Activated B cell treated with CpG ODN at 0.5 μM for 24 hours (primary cell): ENCODE results near the gene MED9. TPM values are rescaled to one million over a fixed set of nuclear protein-coding genes. Genes with fewer than 3 reads are reported as not detected.
A peak's percentile ranks its signal among the peaks of the same experiment; 100 is the strongest.

Experiments
- ATAC-seq: fragments of 200-7000 bp; cut with Tn5 transposase; one replicate; pipeline ENCODE4 v1.10.0; 2021; ENCODE audit warnings: low read depth, mild to moderate bottlenecking, moderate library complexity
- CTCF ChIA-PET: fragments of 350-600 bp; sonication (Branson Sonifier 250); formaldehyde crosslinking; loops from one replicate; lab custom pipeline; 2021; ENCODE audit warnings: antibody characterized with exemption; lab: Charles Lee
- POLR2A ChIA-PET: fragments of 350-600 bp; sonication (Branson Sonifier 250); formaldehyde crosslinking; loops from one replicate; lab custom pipeline; 2021; ENCODE audit warnings: antibody characterized with exemption; lab: Charles Lee
- DNase-seq: peaks from one replicate; pipeline ENCODE4 v3.0.0; 2022
- H3K27ac Mint-ChIP-seq: one replicate; pipeline ENCODE4 v1.8.0; 2020; ENCODE audit warnings: mixed read lengths
- H3K27me3 Mint-ChIP-seq: one replicate; pipeline ENCODE4 v1.8.0; 2021; ENCODE audit warnings: mixed read lengths
- H3K36me3 Mint-ChIP-seq: one replicate; pipeline ENCODE4 v1.8.0; 2021; ENCODE audit warnings: low read depth, mixed read lengths
- H3K4me1 Mint-ChIP-seq: one replicate; pipeline ENCODE4 v1.8.0; 2021; ENCODE audit warnings: mixed read lengths
- H3K4me3 Mint-ChIP-seq: one replicate; pipeline ENCODE4 v1.8.0; 2020; ENCODE audit warnings: mild to moderate bottlenecking, mixed read lengths
- H3K9me3 Mint-ChIP-seq: one replicate; pipeline ENCODE4 v1.8.0; 2020; ENCODE audit warnings: mixed read lengths
- intact Hi-C: fragments of 100-400 bp; cut with micrococcal nuclease; formaldehyde crosslinking; loops from one replicate; pipeline ENCODE4 v1.15.1; 2024
- total RNA-seq: library from RNA; stranded (reverse); gene quantifications from 2 replicates; pipeline ENCODE4 v1.2.3, GENCODE V29; 2022
- TF ChIP-seq, protein P1 (sequence below): fragments of 200-600 bp; IDR thresholded peaks from one replicate; pipeline ENCODE4 v1.8.0; 2022; ENCODE audit warnings: antibody characterized with exemption, mild to moderate bottlenecking

The MED9 gene
- total RNA-seq, 1 donor from 2014 or later: 20.1 TPM

DNA sequence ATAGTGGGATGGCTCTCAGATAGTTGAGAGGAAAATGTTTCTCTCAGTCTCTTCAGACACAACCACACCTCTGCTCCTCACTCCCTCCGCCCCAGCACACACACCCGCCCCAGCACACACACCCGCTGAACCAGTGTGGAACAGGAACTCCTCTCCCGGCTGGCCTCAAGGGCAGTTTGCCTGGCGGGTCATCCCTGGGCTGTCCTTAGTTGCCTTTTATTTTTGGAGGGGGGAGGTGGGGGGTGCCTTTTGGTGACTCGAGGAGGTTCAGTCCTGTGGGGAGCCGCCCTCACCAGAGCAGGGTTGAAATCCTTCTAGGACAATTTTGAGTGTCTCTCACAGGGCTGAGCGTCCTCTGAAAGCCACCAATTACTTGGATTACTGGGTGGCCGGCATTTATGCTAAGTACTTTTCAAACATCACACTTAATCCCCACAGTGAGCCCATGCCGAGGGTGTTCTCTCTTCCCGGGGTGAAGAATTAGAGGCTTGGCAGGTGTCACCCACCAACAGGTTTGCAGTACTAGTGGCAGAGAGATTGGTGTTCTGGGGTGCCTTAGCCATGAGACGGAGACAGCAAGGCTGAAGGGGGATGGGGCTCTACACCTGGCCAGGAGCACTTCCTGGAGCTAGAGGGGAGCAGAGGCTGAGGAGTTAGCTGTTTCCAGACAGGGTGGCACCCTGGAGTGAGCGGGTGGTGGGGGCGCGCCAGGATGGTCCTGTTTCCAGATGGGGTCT is 16.6 kb downstream of the MED9 start:
- POLR2A ChIA-PET: no interaction called here

DNA sequence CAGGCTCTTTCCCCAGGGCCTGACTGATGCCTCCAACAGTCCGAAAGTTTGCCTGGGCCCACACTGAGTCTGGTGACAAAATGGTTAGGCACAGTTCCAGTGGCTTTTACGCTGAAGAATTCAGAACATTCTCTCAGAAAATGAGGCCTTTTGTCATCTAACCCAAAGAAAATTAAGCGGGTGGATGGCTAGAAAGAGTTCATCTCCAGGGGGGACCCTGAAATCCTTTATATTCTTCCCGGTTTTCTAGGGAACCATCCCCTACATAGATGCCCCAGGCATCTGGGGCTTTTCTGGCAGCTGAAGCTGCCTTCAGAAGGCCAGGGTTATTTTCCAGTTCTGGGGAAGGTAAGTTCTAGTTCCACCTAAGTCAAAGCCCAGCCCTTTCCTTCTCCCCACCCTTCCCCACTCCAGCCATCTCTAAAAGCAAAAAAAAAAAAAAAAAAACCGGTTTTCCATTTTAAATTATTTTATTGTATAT is 17.2 kb downstream of the MED9 start:
- peaks cover 8% of the 10 kb centered on the region for H3K27me3 Mint-ChIP-seq
- TF ChIP-seq, protein P1, sequence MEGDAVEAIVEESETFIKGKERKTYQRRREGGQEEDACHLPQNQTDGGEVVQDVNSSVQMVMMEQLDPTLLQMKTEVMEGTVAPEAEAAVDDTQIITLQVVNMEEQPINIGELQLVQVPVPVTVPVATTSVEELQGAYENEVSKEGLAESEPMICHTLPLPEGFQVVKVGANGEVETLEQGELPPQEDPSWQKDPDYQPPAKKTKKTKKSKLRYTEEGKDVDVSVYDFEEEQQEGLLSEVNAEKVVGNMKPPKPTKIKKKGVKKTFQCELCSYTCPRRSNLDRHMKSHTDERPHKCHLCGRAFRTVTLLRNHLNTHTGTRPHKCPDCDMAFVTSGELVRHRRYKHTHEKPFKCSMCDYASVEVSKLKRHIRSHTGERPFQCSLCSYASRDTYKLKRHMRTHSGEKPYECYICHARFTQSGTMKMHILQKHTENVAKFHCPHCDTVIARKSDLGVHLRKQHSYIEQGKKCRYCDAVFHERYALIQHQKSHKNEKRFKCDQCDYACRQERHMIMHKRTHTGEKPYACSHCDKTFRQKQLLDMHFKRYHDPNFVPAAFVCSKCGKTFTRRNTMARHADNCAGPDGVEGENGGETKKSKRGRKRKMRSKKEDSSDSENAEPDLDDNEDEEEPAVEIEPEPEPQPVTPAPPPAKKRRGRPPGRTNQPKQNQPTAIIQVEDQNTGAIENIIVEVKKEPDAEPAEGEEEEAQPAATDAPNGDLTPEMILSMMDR: no peak
- DNase-seq: no peak
- no peak for ATAC-seq
- no peak overlapping the region for H3K4me3 Mint-ChIP-seq
- H3K9me3 Mint-ChIP-seq: no peaks in the 10 kb centered on the region
- peaks cover 27% of the 10 kb centered on the region for H3K36me3 Mint-ChIP-seq
- intact Hi-C loops: loop anchor here (10.0 kb wide), 1 partner anchor 71 kb away; no protein-coding TSS in a partner anchor
- ChIA-PET POLR2A (no interaction called here), CTCF (no interaction called here)
- H3K4me1 Mint-ChIP-seq: peaks cover 17% of the 10 kb centered on the region
- H3K27ac Mint-ChIP-seq: no peak overlapping the region

More for the DNA sequence above, 16.6 kb downstream of the MED9 start:
- H3K4me3 Mint-ChIP-seq: peak overlapping the region; percentile 3
- H3K27ac Mint-ChIP-seq: no peak overlapping the region
- DNase-seq: no peak
- TF ChIP-seq, protein P1: no peak
- intact Hi-C loops: loop anchor here (10.0 kb wide), 1 partner anchor 71 kb away; no protein-coding TSS in a partner anchor
- no peaks in the 10 kb centered on the region for H3K9me3 Mint-ChIP-seq
- no peak for ATAC-seq
- H3K4me1 Mint-ChIP-seq: peaks cover 17% of the 10 kb centered on the region
- CTCF ChIA-PET: no interaction called here
- peaks cover 8% of the 10 kb centered on the region for H3K27me3 Mint-ChIP-seq
- peaks cover 30% of the 10 kb centered on the region for H3K36me3 Mint-ChIP-seq

DNA sequence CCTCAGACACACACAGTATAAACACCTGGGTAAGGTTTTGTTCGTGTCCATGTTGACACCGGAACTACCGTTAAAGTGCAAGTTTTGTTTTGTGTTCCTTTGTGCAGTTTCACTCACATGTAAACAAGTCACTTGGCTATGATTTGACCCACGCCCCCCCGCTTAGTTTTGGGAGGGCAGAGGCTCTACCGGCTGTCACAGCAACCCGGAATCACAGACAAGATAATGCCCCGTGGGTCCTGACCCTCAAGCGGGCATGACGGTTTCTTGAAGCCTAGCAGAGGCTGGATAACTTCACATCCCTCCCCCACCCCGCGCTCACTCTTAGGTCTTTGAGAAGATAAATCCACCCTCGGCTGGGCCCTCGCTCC is 17.7 kb downstream of the MED9 start:
- Mint-ChIP-seq H3K27me3 (peaks cover 8% of the 10 kb centered on the region), H3K4me3 (peak overlapping the region; percentile 58), H3K4me1 (peaks cover 17% of the 10 kb centered on the region), H3K36me3 (peaks cover 25% of the 10 kb centered on the region), H3K9me3 (no peaks in the 10 kb centered on the region), H3K27ac (no peak overlapping the region)
- TF ChIP-seq, protein P1: no peak
- POLR2A ChIA-PET: no interaction called here
- CTCF ChIA-PET: interaction anchor here (3.9 kb wide), 1 partner anchor 147 kb away, joined by 65 read pairs; no protein-coding TSS in a partner anchor
- DNase-seq (no peak), ATAC-seq (no peak)
- intact Hi-C loops: loop anchor here (10.0 kb wide), 1 partner anchor 70 kb away; no protein-coding TSS in a partner anchor

DNA sequence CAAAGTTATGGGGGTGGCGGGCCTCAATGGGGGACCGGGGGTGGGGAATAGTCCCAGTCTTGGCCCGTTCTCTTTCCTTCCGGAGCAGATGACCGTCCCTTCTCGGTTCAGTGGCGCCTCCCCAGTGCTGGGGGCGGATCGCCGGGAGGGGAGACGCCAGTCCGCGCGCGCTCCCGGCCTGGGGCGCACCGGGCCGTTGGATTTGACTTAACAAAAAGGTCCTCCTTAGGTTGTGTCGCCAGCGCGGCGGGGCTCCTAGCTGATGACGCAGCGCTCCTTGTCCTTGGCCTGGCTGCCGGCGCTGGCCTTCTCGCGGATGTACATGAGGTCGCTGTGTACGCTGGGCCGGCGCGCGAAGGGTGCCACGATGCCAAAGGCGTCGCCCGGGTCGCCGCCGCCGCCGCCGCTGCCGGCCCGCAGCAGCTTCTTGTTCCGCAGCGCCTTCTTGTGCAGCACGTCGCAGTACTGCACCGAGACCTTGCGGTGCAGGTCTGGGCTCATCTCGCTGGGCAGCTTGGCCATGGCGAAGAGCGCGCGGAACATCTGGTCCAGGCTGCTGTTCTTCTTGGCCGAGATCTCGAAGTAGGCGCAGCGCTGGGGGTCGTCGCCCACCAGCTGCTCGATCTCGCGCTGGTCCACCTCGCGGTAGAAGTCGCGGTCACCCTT is 18.2 kb downstream of the MED9 start:
- CTCF ChIA-PET: interaction anchor here (2.7 to 3.9 kb wide), 3 partner anchors 10 to 424 kb away, joined by 8 to 65 read pairs (median 28); no protein-coding TSS in a partner anchor

More for the DNA sequence above, 18.2 kb downstream of the MED9 start:
- Mint-ChIP-seq H3K36me3 (peaks cover 25% of the 10 kb centered on the region), H3K4me3 (peak overlapping the region; percentile 80), H3K4me1 (peaks cover 17% of the 10 kb centered on the region), H3K27ac (no peak overlapping the region), H3K27me3 (peaks cover 8% of the 10 kb centered on the region), H3K9me3 (no peaks in the 10 kb centered on the region)
- POLR2A ChIA-PET: no interaction called here
- intact Hi-C loops: loop anchor here (10.0 kb wide), 1 partner anchor 70 kb away; no protein-coding TSS in a partner anchor
- ATAC-seq (no peak), DNase-seq (no peak)
- TF ChIP-seq, protein P1: no peak
